ENCODE results near the gene ZNF776. TPM values are rescaled to one million over a fixed set of nuclear protein-coding genes. Genes with fewer than 3 reads are reported as not detected.
"Not testable (repeated sequence)": the region's sequence is repeated elsewhere in the genome, so short reads cannot be mapped to it uniquely, and the experiment has no call there.

The ZNF776 gene
- total RNA-seq, result 13.2 and 18.5 TPM in 2 replicates

DNA sequence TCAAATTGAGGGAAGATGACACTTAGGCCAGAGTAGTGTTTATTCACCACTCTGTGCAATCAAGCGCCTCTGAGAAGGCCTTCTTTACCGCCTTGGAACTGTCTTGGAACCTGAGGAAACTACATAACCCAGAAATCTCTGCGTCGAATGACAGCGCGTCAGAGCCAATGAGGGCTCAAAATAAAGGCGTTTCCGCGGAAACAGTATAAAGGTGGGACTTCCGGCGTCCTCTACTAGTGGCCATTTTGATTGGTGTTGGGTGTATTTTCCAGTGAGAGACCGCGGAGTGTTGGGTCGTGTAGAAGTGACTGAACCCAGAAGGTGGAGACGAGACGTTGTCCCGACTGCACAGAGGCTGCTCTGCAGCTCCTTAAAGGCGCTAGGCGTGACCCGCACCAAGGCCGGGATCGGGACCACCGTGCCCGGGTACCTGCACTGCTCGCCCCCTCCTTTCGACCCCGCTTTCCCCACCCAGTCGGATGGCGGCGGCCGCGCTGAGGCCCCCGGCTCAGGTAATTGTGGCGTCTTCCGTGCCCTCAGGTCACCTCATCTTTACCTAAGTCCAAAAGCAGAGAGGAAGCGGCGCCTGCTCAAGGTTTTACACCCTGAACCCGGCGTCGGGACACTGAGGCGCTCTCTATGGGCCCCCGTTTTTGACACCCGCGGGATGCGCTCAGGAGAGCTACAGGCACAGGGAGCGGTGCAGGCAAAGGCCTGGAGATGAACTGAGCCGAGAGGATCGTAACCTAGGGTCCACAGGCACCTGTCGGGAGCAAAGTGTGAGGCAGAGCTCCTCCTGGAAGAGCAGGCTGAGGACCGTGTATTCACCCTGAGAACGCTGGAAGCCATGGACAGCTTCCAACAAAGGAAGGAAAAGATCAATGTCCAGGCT, at the start of gene ZNF776:
ZNF776 (plus strand) TSS at position 236 of the 892 bp plus-strand sequence; CDS start at position 480, 244 bp downstream.
- peak; percentile 90 for DNase-seq (ENCODE audit: low read depth)

DNA sequence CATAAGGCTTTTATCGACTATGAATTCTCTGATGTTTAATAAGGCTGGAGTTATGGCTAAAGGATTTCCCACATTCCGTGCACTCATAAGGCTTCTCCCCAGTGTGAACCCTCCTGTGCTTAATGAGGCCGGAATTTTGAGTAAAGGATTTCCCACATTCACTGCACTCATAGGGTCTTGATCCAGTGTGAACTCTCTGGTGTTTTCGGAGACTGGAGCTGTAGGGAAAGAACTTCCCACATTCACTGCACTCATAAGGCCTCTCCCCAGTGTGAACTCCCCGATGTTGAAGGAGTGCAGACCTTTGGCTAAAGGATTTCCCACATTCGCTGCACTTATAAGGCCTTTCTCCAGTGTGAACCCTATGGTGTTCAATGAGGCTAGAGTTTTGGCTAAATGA, 45.0 kb upstream of the ZNF776 start:
- DNase-seq (ENCODE audit: low read depth), result no peak

DNA sequence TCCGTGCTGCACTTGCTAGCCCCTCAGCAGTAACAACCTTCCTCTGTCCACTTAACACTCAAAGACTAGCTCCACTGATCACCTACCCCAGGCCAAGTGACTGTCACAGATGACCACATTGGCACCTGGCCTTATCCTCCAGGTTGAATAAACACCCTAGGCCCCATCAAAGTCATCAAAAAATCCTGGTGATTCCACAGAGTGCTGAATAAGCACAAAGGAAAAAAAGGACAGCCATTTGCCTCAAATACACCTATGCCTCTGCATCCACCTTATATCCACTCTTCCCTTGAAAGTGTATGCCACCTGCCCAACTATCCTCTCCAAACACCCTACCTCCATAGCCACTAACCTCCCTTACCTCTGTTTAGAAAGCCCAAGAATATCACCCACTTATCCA, 40.3 kb upstream of the ZNF776 start:
- no peak for DNase-seq (ENCODE audit: low read depth)

DNA sequence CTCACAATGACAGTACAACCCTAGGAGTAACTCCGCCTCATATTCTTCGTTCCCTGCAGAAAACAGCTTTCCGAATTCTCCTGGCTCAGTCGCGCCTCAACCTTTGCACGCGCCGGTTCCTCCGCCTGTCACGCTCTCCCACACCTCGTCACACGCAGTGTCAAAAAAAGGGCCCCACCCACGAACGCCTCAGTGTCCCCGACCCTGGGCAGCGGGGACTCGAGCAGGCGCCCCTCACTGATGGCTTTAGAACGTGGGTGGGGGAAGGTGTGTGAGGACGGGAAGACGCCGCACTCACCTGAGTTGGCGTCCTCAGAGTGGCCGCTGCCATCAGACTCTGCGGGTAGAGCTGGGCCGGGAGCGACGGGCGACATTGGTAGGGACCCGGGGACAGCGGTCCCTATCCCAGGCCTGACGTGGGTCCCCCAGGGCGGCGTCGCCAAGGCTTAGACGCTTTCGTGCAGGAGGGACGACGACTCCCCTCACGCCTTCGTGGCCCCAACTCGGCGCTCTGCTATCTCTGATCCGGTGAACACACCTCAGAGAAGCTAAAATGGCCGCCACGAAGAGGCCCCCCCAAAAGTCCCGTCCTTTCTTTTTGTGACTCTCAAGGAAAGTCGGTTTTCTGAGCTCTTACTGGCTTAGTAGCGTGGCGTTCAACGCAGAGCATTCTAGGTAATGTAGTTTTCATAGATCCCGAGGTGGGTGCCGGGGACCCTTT, 37.8 kb upstream of the ZNF776 start, which contains the start of gene ZNF154:
ZNF154 (minus strand) TSS at position 564 of the 721 bp plus-strand sequence; CDS start at position 331, 233 bp downstream.
- peak; percentile 21 for DNase-seq (ENCODE audit: low read depth)

DNA sequence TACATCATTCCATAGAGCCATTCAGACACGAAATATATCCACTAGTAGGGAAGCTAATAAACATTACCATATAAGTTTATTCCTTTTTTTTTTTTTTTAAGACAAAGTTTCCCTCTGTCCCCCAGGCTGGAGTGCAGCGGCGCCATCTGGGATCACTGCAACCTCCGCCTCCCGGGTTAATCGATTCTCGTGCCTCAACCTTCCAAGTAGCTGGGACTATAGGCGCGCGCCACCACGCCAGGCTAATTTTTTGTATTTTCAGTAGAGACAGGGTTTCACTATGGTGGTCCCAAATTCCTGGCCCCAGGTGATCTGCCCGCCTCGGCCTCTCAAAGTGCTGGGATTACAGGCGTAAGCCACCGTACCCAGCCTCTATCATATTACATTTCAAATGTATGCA, 37.0 kb upstream of the ZNF776 start:
- DNase-seq (ENCODE audit: low read depth), result no peak

DNA sequence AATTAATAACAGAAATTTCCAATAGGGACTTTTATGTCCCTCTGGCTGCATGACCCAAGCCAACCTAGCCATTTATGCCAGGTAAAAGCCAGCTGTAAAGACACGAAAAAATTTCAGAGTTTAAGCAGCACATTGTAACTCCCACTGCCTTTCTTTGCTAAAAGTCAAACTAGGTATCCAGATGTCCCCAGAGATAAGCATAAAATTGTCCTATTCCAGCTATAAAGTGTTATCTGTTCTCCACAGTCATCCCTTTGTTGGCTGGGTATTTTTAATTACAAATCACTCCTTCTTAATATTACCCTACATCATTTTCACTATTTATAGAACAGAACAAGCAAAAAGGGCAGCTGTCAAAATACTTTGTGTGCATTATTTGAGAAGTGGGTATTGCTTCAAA, 34.4 kb upstream of the ZNF776 start:
- DNase-seq (ENCODE audit: low read depth), result no peak

DNA sequence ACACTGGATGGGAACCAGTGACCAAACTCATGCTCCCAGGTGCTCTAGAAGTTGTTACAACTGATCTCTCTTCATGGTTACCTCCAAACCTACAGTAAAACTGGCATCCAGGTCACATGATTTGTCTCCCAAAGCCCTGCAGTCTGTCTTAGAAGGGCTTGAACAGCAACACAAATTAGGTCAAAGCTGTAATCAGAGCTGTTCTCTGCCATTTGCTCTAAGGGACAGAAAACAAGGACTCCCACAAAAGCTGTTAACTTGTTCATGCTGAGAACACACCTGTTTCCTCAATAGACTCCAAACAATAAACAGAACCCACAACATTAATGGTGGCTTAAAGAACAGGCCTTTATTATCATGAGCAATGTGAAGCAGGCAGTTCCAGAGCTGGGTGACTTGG, 27.2 kb upstream of the ZNF776 start:
- no peak for DNase-seq (ENCODE audit: low read depth)

DNA sequence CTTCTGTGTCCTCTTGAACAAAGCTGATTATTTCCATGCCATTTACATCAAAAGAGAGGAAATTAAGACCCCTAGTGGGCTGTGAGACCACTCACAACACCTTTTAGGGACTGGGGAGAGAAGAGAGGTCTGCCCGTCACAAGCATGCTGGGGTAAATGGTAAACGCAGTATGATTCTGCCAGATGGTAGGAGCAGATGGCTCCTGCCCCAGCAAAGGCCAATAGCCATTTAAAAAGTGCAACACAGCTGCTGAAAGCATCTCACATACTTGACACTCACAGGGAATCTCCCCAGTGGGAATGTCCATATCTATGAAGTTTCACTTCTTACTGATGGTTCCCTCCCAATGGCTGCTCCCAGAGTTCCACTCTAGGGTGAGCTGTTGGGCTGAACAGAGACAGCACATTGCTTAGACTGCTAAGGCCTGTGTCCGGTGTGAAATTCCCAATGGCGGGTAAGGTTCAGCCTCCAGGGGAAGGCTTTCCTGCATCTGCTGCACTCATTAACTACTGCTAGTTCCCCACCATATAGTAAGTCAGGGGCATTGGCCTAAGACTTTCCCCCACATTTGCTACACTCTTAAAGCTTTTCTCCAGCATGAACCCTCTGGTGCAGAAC, 26.6 kb upstream of the ZNF776 start:
- no peak for DNase-seq (ENCODE audit: low read depth)

DNA sequence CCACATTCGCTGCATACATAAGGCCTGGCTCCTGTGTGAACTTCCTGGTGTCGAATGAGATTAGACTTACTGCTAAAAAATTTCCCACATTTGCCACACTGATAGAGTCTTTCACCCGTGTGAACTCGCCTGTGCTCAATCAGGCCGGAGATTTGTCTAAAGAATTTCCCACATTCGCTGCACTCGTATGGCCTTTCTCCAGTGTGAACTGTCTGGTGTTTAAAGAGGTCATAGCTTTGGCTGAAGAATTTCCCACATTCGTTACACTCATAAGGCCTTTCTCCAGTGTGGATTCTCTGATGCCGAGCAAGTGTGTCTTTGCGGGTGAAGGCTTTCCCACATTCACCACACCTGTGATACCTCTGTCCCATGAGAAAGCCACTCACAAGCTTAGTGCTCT, 25.7 kb upstream of the ZNF776 start:
- no peak for DNase-seq (ENCODE audit: low read depth)

DNA sequence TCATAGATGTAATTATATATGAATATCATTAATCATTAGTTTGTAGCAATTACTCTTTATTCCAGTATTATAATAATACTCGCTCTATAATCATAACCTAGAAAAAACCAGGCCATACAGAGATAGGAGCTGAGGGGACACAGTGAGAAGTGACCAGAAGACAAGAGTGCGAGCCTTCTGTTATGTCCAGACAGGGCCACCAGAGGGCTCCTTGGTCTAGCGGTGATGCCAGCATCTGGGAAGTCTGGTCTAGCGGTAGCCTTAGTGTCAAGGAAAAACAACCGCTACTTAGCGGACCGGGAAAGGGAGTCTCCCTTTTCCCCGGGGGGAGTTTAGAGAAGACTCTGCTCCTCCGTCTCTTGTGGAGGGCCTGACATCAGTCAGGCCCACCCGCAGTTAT, 8.3 kb upstream of the ZNF776 start:
- not testable (repeated sequence) for DNase-seq (ENCODE audit: low read depth)

DNA sequence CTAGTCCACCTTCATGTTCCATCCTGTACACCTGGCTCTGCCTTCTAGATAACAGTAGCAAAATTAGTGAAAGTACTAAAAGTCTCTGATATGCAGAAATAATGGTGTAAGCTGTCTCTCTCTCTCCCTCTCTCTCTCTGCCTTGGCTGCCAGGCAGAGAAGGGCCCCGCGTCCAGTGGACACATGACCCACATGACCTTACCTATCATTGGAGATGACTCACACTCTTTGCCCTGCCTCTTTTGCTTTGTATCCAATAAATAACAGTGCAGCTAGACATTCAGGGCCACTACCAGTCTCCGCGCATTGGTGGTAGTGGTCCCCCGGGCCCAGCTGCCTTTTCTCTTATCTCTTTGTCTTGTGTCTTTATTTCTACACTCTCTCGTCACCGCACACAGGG, 7.8 kb upstream of the ZNF776 start:
- DNase-seq (ENCODE audit: low read depth), result not testable (repeated sequence)

DNA sequence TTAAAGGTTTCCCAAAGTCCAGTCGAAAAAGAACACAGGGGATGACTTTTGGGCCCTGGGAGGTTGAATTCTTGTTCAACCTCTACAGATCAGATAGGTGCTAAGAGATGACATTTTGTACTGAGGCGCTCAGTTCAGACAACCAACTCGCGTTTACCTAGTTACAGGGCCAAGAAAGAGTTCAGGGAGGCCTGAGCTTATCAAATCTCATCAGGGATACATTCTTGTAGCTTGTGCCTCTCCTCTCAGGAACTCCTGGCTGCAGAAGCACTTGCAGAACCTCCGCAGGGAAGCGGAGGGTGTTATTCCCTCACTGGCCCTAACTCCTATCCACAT, 825 bp downstream of the ZNF776 start:
- DNase-seq (ENCODE audit: low read depth), result no peak

DNA sequence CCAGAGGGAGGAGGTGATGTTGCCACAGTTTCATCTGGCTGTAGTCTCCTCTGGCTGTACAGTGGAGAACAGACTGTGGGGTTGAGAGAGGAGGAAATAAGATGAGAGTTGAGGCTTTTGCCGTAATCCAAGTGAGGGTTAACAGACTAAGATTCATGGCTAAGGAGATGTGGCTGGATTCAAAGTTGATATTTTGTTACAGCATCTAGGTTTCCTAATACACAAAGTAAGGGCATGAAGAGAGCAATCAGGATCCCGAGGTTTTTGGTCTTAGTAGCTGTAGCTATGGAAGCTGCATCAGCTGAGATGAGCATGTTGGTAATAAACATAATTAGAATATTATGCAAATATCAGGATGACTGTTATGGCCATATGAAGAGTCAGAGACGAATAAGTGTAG, 1.4 kb downstream of the ZNF776 start:
- DNase-seq (ENCODE audit: low read depth), result no peak

DNA sequence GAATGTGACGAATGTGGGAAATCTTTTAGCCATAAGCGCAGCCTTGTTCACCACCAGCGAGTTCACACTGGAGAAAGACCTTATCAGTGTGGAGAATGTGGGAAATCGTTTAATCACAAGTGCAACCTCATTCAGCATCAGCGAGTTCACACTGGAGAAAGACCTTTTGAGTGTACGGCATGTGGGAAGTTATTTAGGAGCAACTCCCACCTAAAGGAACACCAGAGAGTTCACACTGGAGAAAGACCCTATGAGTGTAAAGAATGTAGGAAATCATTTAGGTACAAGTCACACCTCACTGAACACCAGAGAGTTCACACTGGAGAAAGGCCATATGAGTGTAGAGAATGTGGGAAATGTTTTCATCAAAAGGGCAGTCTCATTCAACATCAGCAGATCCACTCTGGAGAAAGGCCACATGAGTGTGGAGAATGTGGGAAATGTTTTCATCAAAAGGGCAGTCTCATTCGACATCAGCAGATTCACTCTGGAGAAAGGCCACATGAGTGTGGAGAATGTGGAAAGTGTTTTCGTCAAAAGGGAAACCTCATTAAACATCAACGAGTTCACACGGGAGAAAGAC, 7.6 kb downstream of the ZNF776 start:
- no peak for DNase-seq (ENCODE audit: low read depth)

DNA sequence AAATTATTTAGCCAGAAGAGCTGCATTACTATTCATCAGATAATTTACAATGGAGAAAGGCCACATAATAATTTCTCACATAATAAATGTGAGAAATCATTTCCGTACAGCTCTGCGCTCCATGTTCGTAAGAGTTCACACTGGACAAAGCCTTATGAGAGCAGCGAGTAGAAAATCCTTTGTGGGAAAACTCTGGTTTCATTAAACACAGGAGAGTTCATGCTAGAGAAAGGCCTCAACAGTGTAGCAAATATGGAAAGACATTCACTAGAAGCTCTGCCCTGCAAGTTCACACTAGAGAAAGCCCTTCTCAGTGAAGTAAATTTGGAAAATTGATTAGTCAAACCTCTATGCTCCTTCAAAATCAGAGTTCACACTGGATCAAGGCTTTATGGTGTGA, 8.4 kb downstream of the ZNF776 start:
- no peak for DNase-seq (ENCODE audit: low read depth)

DNA sequence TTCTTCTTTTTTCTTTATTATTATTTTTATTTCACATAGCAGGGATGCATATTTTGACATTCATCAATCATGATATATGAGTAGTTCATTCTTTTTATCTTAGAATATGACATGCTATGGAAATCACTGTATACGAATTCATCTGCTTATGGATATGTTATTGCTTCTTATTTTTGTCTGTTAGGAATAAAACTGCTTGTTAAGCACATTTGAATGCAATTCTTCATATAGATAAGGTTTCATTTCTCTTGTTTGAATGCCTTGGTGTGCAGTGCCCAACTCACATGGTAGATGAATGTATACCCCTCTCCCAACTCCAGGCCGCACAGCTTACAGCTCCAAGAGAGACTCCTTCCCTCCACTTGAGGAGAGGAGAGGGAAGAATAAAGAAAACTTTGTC, 11.3 kb downstream of the ZNF776 start:
- no peak for DNase-seq (ENCODE audit: low read depth)

DNA sequence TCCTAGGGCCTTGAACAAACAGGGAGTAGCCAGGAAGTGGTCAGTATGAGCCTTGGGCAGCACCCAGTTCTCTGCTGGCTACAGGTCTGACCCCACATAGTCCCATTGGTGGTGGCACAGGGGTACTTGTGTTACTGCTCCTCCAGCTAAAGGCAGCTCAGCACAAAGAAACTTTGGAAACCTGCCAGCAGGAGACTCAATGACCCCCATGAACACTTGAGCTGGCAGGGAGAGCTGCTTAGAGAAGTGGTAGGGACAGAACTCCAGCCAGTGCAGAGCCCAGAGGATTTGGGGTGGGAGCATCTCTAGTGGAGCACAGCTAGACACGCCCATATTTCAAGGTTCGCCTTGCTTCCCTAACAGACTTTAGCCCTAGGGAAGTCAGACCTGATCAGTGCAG, 12.5 kb downstream of the ZNF776 start:
- no peak for DNase-seq (ENCODE audit: low read depth)

DNA sequence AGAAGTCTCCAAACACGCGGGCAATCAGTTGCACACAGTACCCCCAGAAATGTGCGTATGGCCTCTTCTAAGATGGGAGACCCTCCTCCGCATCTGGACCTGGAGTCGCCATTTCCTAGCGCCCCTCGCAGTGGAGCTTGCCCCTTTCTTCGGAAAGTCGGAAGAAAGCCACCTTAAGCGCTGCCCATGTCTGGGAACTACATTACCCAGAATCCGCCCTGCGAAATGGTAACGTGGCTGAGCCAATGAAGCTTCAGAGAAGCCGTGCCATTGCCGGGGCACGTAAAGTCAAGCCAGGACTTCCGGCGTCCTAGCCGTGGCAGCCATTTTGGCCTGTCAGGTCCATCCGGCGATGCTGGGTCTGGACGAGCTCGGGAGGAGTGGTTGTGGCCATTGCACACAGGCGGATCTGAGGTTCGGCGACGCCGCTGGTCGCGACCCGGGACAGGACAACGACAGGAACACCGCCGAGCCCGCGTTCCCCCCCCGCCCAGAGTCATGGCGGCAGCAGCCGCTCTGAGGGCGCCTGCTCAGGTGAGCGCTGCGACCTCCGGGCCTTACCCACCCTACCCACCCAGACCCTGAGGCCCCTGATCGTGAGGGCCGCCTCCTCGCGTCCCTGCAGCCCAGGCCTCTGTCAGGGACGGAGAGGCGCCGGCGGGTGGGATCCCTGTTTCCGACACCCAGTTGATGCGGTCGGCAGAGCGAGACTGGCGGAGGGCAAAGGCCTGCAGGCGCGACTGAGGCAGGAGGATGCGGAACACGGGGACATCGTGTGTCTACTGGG, 22.9 kb downstream of the ZNF776 start, which contains the start of gene ZNF586:
ZNF586 (plus strand) TSS at position 332 of the 787 bp plus-strand sequence; CDS start at position 499, 167 bp downstream.
- DNase-seq (ENCODE audit: low read depth), result peak; percentile 91

DNA sequence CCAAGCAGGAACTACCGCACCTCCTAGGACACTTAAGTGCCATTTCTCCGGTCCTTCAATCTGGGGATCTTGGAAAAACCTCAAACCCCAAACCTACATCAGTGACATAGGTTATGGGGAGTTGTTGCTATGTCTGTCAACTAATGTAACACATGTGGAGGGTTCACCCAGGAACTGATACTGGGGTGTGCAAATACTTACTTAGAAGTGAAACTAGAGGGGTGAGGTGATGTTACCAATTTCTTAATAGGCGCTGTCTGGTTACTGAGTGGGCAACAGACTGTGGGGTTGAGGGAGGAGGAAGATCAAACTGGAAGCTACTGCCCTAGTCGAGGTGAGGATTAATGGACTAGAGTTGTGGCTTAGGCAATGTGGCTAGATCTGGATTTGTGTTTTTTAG, 24.8 kb downstream of the ZNF776 start:
- DNase-seq (ENCODE audit: low read depth), result no peak

DNA sequence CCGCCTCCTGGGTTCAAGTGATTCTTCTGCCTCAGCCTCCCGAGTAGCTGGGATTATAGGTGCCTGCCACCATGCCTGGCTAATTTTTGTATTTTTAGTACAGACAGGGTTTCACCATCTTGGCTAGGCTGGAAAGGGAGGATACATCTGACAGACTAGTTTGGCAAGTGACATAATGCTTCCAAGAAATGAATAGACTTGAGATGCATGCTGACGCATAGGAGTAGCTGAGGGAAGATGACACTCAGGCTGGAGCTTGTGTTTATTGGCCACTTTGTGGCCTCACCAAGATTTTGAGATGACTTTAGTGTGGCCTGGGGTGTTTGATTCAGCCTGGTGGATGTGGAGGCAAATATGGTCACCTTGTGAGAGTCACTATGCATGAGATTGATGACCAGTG, 26.9 kb downstream of the ZNF776 start:
- no peak for DNase-seq (ENCODE audit: low read depth)

DNA sequence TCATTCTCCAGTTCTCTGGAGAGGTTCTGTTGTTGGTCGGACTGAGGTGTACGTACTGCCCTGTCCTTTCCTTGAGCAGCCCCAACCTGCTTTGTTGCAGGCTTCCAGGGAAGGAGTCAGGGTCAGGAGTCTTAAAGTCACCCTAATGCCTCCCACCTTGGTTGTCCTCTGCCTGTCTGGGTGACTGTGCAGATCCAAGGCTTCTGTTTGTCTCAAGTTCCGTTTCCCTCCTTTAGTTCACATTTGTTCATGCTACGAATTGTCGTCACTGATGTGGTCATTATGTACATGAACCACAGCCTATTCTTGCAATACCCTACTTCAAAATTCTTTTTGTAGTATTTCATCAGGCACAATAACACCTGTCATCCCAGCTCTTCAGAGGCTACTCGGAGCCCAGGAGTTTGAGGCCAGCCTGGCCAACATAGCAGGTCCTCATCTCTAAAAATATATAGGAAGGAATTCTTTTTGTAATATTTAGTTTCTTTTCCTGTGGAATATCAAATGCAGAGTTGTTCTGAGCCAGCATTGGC, 30.2 kb downstream of the ZNF776 start:
- no peak for DNase-seq (ENCODE audit: low read depth)

Data from renal cortical epithelial cell (primary cell).